GM21723 (cell line): ENCODE results near the gene LYRM4.

Experiments used
- ATAC-seq: cut with Tn5 transposase; IDR thresholded peaks from one replicate; pipeline ENCODE4 v1.9.1; 2021; ENCODE audit warnings: mild to moderate bottlenecking, moderate library complexity; ENCODE audit not compliant: unreplicated experiment

The LYRM4 gene

DNA sequence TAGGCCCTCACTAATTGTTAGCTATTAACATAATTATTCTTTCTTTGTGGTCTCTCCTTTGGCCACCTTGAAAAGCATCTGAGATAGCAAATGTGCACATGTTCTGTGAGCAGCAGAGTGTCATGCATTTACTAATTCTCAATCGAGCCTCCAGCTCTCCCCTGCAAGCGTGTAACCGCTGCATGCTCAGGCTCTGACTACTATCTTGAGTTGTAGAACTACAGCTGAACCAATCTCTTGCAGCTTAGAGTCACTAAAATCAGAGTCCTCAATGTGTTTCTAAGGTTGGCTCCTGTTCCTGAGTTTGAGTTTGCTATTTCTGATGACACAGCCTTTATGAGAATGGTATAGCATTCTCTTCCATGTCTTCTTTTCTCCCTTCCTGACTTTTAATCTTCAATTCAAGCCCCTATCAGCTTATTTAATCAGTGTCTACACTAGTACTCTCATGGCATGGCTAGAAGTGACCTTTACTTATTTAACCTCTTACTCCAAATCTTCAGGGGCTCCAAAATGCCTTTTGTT is 110.1 kb downstream of the LYRM4 start:
- ATAC-seq = no peak

DNA sequence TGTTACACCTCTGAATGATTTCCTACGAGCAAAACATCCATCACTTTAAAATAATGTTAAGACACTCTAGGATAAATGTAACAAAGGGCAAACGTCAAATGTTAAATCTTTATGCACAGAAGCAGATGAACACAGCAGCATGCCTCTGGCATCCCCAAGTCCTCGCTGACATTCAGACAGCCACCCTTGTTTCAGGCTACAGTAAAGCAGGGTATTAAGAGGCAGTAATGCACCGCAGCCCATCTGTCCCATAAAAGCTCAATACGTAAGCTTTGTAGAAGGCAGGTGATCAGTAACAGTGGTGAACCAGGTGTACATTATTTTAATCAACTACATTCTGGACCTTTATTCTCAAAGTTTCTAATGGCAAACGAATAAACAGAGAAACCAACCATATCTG is 110.9 kb downstream of the LYRM4 start:
- ATAC-seq = no peak

DNA sequence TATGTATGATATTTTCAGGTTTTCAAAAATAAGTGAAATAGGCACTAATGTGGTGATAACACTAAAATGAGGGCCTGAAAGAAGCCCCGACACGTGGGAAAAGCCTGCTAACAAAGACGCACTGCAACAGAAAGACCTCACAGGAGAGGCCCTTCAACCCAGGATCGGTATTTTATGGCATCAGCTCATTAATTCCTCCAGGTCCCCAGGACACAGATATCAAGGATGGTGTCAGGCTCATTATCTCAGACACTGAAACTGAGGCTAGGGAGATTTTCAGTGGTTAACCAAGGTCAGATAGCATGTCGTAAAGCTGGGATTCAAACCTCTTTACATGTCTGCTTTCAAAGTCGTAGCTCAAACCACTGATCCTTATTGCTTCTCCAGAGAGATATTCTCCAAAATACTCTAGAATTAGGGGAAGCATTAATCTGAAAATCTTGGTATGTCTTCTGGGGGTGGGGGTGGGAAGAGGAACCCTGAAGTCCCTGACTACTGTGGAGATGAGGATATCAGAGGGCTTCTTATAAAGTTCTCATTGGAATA is 111.5 kb downstream of the LYRM4 start:
- ATAC-seq = no peak

DNA sequence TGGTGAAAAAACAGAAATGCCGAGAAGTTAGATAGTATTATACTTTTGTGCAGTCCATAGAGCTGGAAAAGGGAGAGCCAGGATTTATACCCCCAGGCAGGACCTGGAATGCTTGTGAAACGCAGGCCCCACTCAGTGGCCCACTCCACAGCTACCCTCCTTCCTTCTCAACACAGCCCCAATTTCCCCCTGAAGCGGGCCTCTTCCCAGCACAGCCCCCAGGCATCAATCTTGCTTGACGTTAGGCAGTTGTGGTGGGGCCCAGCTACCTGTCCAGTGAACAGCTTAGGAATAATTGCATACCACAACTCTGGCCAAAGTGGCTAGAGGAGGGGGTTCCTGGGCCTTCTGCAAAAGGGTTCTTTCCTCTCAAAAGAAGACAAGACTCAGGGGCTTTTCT is 114.4 kb downstream of the LYRM4 start:
- ATAC-seq = no peak

DNA sequence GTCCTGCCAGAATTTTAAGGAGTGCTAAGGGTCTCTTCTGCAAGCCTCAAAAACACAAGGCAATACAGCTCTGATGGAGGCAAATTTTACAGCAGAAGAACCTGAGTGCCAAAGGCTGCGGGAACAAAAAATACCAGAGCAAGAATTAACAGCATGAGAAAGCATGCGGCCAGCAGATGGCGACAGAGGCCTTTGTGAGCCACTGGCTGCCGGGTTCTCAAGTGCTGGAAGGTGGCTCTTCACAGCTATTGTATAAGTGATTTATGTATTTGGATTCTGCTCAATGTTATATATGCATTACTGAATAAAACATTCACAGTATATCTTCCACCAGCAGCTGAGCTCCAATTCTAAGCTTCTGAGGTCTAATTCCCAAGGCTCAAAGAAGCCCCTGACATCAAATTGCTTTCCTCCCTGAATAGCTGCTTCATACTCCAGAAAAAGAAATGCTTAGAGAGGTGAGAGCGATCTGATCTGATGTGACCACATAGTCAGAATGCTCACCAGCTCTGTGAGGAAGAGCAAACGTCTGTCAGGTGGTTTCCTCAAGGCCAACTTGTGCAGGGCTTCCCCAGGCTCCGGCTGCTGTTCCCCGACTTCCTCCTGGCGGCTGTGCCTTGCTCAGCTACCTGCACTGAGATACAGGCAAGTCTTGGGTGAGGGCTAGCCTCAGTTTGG is 117.0 kb downstream of the LYRM4 start:
- ATAC-seq = peak; percentile 83

DNA sequence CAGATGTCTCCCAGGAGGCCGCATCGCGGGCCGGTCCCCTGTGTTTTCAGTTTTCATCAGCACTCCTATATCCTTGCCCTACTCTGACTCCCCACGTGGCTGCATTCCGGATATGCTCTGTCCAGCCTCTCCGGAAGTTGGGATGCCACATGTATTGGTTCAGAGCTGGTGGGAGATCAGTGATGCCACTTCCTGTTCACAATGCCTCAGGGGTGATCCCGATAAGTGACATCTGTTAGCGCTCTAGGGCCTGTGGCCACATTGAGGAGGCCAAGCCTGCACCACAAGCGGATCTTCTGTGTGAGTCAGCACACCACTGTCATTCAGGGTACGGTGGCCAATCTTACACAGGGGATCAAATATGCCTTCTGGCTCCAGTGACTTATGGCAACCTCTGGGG is 117.8 kb downstream of the LYRM4 start:
- no peak for ATAC-seq

DNA sequence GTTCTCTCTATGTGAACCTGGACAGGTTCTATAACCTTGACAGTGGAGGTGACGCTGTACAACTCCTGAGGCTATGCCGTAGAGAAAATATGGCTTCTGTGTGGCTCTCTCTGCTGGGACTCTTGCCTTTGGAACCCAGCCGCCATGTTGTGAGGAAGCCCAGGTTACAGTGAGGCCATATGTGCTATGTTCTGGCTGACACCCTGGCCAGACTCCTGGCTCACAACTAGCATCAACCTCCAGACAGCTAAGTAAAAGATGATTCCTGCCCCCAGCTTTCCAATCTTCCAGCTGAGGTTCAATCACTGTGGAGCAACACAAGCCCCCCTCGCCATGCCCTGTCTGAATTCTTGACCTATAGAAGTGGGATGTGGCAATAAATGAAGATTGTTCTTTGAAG is 118.6 kb downstream of the LYRM4 start:
- ATAC-seq = no peak

DNA sequence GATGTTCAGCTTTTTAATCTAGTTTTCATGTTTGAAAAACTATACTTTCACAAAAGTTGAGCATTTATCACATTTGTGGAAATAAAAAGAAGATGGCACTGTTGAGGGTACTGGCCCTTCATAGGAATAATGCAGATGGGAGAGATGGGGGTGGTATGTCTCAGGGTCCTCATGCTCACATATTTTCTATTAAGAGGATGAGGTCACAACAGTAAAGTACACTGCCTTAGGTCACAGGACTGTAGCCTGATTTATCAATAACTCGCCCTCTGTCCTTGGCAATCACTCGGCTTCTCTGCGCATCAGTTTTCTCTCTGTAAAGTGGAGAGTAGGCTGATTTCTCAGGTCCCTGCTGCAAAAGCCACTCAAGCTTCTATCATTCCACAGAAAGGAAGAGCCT is 119.7 kb downstream of the LYRM4 start:
- no peak for ATAC-seq

DNA sequence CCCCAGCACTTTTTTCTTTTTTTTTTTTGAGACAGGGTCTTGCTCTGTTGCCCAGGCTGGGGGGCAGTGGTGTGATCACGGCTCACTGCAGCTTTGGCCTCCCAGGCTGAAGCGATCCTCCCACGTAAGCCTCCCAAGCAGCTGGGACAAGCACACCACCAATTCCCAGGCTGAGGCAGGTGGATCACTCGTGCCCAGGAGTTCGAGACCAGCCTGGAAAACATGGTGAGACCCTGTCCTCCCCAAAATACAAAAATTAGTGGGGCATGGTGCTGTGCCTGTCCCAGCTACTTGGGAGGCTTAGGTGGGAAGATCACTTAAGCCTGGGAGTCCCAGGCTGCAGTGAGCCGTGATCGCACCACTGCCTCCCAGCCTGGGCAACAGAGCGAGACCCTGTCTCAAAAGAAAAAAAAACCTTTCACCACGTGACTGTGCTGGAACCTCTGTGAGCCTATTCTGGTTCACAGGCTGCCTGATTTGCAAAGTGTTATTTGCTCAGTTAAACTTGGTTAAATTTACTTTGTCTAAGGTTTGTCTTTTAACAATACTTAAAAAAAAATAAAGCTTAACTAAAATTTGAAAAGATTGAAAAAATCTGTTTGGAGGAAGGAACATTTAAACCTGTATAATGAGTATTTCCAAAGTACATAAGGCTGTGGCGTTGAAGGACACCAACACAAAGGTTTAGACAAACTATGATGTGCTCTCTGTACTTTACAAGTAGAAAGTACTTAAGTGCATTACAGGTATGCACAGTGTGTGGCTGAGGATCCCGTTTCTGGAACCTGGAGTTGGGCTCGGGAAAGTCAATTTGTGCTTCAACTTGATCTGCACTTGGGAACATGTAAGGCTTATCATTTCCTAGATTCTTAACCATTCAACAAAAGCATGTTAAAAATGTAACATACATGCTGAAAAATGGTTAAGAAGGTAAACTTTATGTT is 120.7 kb downstream of the LYRM4 start:
- ATAC-seq = no peak

DNA sequence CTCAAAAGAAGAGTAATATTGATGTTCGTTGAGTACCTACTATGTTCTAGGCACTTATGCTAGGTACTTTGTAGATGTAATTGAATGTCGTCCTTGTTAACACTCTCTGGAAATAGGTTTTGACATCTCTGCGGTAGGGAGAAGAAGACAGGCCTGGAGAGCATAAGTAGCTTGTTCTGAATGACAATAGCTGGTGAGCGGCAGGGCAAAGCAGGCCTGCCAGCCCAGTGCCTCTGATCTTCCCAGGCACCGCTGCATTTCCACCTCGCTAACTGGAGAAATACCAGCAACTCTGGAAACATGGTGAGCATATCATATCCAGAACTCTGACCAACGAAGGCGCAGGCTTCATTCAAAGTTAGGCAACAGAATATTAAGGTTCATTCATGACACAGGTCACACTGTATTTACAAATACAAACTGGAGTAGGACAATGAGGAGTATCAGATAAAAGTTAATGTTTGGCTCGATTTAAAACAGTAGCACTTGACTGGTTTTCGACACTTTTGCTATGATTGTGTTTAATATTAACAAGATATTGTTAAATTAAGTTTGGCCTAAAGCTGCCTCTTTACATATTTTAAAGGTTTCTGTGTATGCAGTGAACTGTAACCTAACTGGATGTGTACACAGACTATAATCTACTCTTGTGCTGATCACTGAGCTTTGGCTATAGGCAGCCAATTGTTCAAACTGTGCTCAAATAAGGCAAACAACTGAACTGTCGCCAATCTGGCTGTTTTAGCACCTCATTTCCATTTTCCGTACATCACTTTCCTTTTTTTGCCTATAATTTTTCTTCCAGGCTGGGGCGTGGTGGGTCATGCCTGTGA is 121.5 kb downstream of the LYRM4 start:
- no peak for ATAC-seq

DNA sequence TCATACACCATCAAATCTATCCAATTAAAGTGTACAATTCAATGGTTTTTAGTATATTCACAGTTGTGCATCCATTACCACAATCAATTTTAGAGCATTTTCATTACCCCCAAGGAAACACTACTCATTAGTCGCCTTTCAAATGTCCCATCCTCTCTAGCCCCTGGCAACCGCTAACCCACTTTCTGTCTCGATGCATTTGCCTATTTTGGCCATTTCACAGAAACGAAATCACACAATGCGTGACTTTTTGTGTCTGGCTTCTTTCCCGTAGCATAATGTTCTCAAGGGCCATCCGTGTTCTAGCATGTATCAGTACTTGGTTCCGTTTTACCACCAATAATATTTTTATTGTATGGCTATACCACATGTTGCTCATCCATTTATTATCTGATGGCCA is 123.9 kb downstream of the LYRM4 start:
- no peak for ATAC-seq

DNA sequence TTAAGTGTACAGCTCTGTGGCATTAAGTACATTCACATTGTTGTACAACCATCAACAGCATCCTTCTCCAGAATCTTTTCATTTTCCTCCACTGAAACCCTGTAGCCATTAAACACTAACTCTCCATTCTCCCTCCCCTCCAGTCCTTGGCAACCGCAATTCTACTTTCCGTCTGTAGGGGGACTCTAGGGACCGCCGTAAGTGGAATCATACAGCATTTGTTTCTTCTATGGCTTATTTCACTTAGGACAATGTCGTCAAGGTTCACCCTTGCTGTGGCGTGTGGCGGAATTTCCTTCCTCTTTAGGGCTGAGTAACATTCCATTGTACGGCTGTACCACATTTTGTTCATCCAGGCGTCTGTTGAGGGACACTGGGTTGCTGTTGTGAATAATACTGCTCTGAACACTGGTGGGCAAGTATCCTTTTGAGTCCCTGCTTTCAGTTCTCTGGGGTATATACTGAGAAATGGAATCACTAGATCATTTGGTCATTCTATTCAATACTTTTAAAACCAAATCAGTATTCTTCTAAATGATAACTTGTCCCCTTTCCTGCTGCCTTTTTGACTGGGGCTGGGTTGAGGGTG is 124.9 kb downstream of the LYRM4 start:
- no peak for ATAC-seq

DNA sequence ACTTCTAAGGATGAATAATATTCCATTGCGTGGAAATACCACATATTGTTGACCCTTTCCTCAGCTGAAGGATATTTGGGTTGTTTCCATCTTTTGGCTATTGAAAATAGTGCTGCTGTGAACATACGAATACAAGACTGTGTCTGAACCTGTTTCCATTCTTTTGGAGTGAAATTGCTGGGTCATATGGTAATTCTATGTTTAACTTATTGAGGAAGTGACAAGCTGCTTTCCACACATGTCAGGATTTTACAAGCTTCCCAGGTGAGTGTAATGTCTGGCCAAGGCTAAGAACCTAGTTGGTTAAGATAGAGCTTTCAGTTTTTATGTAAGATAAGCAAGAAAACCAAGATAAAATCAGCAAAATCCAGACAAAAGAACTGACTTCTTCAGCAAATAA is 126.8 kb downstream of the LYRM4 start:
- ATAC-seq = no peak

DNA sequence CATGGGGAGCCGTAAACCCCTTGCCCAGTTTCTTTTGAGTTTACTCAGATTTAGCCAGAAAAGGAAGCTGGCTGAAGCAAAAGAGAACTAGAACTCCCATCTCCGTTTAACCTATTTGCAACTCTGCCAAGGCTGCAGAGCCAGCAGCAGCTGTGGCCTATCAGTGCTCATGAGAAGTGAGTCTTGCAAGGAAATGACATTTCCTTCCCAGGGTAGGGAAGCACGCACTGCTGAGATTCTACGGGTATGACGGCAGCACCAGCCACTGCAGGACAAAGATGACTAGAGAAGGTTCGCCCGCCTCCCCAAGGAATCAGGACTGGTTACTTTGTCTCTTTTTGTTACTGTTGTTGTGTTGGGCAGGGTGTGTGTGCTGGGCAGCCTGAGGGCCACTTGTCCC is 128.0 kb downstream of the LYRM4 start:
- peak; percentile 82 for ATAC-seq

DNA sequence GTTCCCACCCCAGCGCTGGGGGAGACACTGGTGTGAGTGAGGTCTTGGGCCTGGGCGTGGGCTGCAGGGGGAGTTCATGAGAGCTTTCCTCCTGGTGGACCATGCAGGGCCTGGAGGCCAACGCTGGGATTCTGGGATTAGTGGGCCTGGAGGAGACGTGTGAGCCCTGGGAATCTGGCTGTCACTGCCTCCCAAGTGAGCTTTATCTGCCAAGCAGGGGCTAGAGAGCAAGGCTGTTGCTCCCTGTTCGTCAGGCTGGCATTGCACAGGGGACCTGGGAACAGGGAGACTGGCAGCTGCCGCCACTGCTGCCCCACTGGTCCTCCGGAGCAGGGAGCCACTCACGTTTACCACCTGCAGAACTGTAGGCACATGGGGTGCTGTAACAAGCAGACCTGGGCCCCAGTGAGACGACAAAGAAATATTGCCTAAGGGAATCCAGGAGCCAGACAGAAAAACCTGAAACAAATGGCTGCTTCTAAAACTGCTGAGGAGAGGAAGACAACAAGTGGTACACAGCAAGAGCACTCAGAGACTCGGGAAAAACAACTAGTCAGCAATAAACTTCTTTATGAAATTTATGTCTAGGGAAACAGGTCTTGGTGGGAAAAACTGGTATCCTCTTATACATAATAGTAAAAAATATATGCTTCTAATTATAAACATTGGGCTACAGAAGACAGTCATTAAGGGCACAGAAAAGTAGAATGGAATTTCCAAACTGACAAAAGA is 130.4 kb downstream of the LYRM4 start:
- no peak for ATAC-seq

DNA sequence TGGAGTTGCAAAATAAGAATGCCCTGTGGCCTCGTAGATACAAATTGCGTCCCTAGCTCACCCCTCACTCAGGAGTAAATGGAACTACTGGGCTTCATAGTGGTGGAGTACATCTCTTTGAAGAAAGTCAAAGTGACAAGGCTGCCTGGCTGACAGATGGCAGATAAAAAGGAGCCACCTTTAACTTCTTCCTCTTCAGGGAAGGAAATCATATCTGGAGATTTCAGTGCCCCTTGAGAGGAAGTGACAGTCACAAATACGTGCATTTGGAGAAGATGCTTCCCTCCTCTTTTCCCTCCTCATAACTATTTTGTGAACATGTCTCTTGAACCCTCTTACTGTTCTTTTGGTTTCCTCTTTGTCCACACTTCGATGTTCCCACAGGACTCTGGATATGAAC is 132.4 kb downstream of the LYRM4 start:
- ATAC-seq = no peak

DNA sequence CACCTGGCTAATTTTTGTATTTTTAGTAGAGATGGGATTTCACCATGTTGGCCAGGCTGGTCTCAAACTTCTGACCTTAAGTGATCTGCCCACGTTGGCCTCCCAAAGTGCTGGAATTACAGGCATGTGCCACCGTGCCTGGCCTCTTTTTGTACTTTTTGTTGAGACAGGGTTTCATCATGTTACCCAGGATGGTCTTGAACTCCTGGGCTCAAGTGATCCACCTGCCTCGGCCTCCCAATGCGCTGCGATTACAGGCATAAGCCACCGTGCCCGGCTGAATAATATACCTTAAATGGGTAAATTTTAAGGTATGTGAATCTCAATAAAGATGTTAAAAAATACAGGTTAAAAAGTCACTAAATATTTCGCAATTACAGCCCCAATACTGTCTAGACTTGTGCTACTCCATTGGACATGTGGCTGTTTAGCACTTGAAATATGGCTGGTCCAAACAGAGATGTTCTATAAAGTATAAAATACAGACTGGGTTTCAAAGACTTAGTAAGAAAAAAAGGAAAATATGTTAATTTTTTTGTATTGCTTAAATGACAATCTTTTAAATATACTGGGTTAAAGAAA is 133.6 kb downstream of the LYRM4 start:
- no peak for ATAC-seq

DNA sequence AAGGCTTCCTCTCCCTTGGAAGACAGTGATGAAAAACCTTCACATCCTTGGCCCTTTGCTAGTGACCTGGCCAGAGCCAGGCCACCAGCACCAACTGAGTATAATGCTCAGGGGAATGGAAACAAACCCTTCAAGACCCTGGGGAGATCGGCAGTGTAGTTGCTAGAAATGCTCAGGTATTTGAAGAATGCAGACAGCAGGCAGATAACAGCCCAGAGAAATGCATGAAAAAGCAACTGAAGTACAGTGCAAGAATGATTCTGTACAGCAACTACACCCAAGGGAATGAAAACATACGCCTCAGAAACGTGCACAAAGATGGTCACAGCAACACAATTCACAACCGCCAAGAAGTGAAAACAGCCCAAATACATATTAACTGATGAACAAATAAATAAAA is 134.5 kb downstream of the LYRM4 start:
- no peak for ATAC-seq

DNA sequence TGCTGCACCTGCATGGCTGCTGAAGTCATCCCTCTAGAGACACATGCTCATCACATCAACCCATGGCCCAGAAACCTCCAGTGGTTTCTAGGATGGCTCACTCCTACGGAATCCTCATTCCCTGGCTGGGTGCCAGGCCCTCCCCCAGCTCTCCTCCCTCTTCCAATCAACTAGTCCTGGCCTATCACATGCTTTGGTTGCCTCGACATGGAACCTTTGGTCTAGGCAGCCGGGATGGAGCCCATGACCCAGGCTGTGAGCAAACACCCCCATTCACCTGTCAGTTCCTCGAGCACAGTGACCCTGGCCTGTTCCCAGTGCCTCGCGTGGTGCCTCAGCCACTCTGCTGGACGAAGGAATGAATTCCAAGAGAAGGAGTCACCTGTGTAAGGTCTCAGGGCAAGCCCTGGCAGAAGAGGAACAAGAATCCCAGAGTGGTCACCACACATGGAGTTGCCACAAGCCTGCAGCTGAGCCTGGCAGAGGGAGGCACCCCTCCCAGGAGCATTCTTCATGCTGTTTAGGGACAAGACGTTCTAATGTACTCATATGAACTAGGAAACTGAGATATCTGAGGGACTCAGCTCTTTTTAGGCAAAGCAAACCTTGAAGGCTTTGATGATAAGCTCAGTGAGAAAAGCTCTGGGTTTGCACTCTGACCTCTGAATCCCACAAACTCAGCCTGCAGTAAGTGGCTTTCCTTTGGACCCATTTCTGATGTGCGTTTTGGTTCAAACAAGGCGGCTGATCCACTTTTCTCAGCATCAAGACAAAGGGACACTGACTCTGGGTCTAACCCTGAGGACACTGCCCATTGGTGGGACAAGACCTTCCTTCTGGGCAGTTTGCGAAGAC is 135.4 kb downstream of the LYRM4 start:
- ATAC-seq = no peak
